Chondrocyte (in vitro differentiated cells): ENCODE results near the gene SLC4A4. TPM values are rescaled to one million over a fixed set of nuclear protein-coding genes. Genes with fewer than 3 reads are reported as not detected.

Experiments used
- DNase-seq: peaks from one replicate; pipeline ENCODE4 v3.0.0; 2021; ENCODE audit warnings: mixed read lengths, low spot score
- H3K27ac Mint-ChIP-seq: one replicate; pipeline ENCODE4 v1.8.0; 2021; ENCODE audit warnings: mild to moderate bottlenecking, moderate library complexity, mixed read lengths; ENCODE audit not compliant: unreplicated experiment
- H3K27me3 Mint-ChIP-seq: 2 replicates; pipeline ENCODE4 v1.8.0; 2021; ENCODE audit warnings: low read depth, mixed read lengths
- H3K36me3 Mint-ChIP-seq: 2 replicates; pipeline ENCODE4 v1.8.0; 2021; ENCODE audit warnings: low read depth, mixed read lengths
- H3K4me1 Mint-ChIP-seq: 2 replicates; pipeline ENCODE4 v1.8.0; 2021; ENCODE audit warnings: low read depth, mild to moderate bottlenecking, mixed read lengths
- H3K4me3 Mint-ChIP-seq: one replicate; pipeline ENCODE4 v1.8.0; 2021; ENCODE audit warnings: mild to moderate bottlenecking, moderate library complexity, mixed read lengths; ENCODE audit not compliant: unreplicated experiment
- H3K9me3 Mint-ChIP-seq: 2 replicates; pipeline ENCODE4 v1.8.0; 2021; ENCODE audit warnings: low read depth, mixed read lengths
- CTCF ChIP-seq: fragments of 200-600 bp; sonication (generic); IDR thresholded peaks from 2 replicates; pipeline ENCODE4 v1.5.0; 2021; ENCODE audit warnings: antibody characterized with exemption, mild to moderate bottlenecking, moderate library complexity
- total RNA-seq: library from RNA; stranded (reverse); gene quantifications from 3 replicates; pipeline ENCODE4 v1.2.1, GENCODE V29; 2021

The SLC4A4 gene
- total RNA-seq, 1 donor from 2014 or later, result 12.8 TPM

GRCh38 chr4:71377561-71377960 is 38.7 kb downstream of the SLC4A4 start:
- Mint-ChIP-seq H3K9me3 (peaks cover 4% of the 10 kb centered on the region), H3K27me3 (peaks cover 2% of the 10 kb centered on the region), H3K4me3 (no peak overlapping the region), H3K36me3 (no peaks in the 10 kb centered on the region), H3K4me1 (no peaks in the 10 kb centered on the region), H3K27ac (no peak overlapping the region)
- no peak for DNase-seq
- TF ChIP-seq CTCF, result no peak

- no peak for DNase-seq
- Mint-ChIP-seq H3K4me3 (no peak overlapping the region), H3K27ac (no peak overlapping the region)
Measured at GRCh38 chr4:71379126-71379525, 40.3 kb downstream of the SLC4A4 start.

GRCh38 chr4:71380788-71381187 is 42.0 kb downstream of the SLC4A4 start:
- no peaks in the 10 kb centered on the region for H3K4me1 Mint-ChIP-seq
- no peak overlapping the region for H3K4me3 Mint-ChIP-seq
- H3K9me3 Mint-ChIP-seq, result peaks cover 4% of the 10 kb centered on the region
- TF ChIP-seq CTCF, result no peak
- H3K27me3 Mint-ChIP-seq, result no peaks in the 10 kb centered on the region
- no peaks in the 10 kb centered on the region for H3K36me3 Mint-ChIP-seq
- DNase-seq, result no peak
- H3K27ac Mint-ChIP-seq, result no peak overlapping the region

More at GRCh38 chr4:71379126-71379525, 40.3 kb downstream of the SLC4A4 start:
- Mint-ChIP-seq H3K36me3 (no peaks in the 10 kb centered on the region), H3K27me3 (no peaks in the 10 kb centered on the region), H3K9me3 (peaks cover 4% of the 10 kb centered on the region), H3K4me1 (no peaks in the 10 kb centered on the region)
- no peak for TF ChIP-seq CTCF

GRCh38 chr4:71382125-71382899 is 43.5 kb downstream of the SLC4A4 start:
- H3K36me3 Mint-ChIP-seq, result peaks cover 1% of the 10 kb centered on the region
- H3K27me3 Mint-ChIP-seq, result peaks cover 1% of the 10 kb centered on the region
- no peak overlapping the region for H3K27ac Mint-ChIP-seq
- no peak overlapping the region for H3K4me3 Mint-ChIP-seq
- no peak for TF ChIP-seq CTCF
- no peak for DNase-seq
- H3K4me1 Mint-ChIP-seq, result no peaks in the 10 kb centered on the region
- peaks cover 4% of the 10 kb centered on the region for H3K9me3 Mint-ChIP-seq

GRCh38 chr4:71382900-71383560 is 44.2 kb downstream of the SLC4A4 start:
- Mint-ChIP-seq H3K36me3 (peaks cover 1% of the 10 kb centered on the region), H3K4me1 (no peaks in the 10 kb centered on the region), H3K4me3 (no peak overlapping the region), H3K27ac (no peak overlapping the region), H3K27me3 (peaks cover 1% of the 10 kb centered on the region), H3K9me3 (no peaks in the 10 kb centered on the region)
- TF ChIP-seq CTCF, result no peak
- DNase-seq, result no peak
